M059J (cell line): Measurements from ENCODE around the gene PHETA1. TPM values are rescaled to one million over a fixed set of nuclear protein-coding genes. Genes with fewer than 3 reads are reported as not detected.

Experiments used
- DNase-seq: peaks from one replicate; pipeline ENCODE4 v3.0.0-alpha.2; 2012; ENCODE audit warnings: low read depth
- total RNA-seq: library from RNA; depleted of rRNA; stranded (reverse); fragments of >200 nt; shearing (Covaris generic); gene quantifications from 2 replicates; pipeline ENCODE4 v1.2.3, GENCODE V29; 2014; rRNA removed

The PHETA1 gene, protein sequence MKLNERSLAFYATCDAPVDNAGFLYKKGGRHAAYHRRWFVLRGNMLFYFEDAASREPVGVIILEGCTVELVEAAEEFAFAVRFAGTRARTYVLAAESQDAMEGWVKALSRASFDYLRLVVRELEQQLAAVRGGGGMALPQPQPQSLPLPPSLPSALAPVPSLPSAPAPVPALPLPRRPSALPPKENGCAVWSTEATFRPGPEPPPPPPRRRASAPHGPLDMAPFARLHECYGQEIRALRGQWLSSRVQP
- 2.3 and 3.9 TPM in 2 replicates for total RNA-seq

DNA sequence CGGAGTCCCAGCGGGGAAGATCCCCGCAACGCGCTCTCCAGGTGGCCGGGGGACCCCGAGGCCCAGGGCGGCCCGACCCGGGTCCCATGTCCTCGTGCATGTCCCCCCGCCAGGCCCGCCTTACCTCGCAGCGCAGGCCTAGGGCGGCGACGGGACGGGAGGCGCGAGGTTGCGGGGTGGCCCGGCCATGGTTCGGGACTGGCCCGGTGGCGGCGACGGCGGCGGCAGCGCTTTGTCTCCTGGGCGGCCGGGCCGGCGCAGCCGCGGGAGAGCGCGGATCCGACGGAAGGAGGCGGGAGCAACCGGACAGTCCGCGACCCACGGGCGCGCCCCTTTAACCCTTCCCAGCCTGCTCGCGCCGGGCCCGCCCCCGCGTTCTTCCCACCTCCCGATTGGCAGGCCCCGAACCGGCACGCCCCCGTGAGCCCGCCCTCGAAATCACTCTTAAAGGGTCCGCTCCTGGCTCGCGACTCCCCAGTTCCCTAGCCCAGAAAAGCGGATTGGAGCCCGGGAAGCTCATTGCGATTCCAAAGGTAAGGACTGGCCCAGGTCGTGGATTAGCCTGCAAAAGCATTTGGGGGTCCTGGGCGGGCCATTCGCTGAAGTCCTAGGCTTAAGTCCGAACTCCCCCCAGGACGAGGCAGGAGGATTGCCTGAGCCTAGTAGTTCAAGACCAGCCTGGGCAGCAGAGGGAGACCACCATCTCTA is at the start of gene PHETA1:
Gene PHETA1 (minus strand): TSS at position 308 of the 708 bp plus-strand sequence. CDS start 5,668 bp downstream, outside the sequence.
- peak; percentile 84 for DNase-seq

GRCh38 chr12:111418594-111418880 is 49.6 kb upstream of the PHETA1 start:
- DNase-seq, result no peak

GRCh38 chr12:111417784-111418593 is 49.1 kb upstream of the PHETA1 start:
- no peak for DNase-seq

DNA sequence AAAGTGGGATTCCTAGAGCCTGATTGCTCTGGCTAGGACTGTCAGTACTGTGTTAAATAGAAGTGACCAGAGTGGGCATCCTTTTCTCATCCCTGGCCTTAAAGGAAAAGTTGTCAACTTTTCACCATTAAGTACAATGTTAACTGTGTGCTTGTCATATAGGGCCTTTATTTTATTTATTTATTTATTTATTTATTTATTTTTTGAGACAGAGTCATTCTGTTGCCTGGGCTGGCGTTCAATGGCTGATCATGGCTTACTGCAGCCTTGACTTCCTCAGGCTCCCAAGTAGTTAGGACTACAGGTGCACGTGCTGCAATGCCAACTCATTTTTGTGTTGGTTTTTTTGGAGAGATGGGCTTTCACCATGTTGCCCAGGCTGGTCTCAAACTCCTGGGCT is 48.4 kb upstream of the PHETA1 start:
- no peak for DNase-seq

- DNase-seq, result no peak
Measured at GRCh38 chr12:111414711-111415252, 45.9 kb upstream of the PHETA1 start.

DNA sequence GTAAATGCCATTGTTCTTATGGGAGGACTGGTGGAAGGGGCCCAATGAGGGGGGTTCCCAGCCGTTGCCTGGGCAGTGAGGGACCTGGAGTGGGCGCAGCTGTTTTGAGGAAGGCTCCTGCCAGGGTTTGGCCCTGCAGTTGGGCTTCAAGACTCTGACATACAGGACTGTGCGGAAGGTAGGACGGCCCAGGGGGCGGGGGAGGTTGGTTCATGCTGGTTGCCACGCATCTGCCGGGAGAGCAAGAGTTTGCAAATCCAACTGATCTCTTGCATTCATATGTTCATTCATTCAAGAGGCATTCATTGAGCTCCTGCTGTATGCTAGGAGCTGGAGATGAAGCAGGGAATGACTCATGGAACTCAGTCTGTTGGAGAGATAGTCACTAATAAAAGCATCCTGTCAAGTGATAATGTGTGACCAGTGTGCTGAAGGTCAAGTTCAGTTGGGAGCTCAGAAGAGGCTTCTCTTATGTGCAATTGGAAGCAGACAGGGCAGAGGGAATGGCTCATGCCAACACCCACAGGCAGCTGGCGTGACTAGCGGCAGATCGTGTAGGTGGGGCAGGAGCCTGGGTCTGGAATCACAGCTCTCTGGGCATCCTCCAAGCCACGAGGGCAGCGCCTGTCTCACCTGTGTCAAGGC is 44.7 kb upstream of the PHETA1 start:
- peak; percentile 90 for DNase-seq

DNA sequence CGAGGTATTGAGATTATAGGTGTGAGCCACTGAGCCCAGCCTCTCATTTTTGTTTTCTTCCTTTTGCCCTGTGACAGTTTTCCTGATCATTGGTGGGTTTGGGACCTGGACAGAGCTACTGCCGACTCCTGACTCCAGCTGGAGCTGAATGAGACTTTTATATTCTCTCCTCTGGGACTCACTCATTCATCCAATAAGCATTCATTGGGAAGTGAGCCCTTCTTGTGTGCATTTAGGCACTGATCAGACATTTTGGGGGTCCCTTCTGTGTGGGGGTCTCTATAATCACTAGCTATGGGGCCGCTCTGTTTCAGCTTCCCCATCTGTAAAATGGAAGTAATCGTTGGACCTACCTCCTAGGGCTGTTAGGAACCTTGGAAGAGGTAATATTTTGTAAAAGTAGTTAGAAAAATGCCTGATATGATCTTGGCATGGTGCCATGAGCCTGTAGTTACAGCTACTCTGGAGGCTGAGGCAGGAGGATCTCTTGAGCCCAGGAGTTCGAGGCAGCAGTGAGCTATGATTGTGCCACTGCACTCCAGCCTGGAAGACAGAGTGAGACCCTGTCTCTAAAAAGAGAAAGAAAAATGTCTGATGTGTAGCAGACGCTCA is 44.0 kb upstream of the PHETA1 start:
- DNase-seq, result no peak

DNA sequence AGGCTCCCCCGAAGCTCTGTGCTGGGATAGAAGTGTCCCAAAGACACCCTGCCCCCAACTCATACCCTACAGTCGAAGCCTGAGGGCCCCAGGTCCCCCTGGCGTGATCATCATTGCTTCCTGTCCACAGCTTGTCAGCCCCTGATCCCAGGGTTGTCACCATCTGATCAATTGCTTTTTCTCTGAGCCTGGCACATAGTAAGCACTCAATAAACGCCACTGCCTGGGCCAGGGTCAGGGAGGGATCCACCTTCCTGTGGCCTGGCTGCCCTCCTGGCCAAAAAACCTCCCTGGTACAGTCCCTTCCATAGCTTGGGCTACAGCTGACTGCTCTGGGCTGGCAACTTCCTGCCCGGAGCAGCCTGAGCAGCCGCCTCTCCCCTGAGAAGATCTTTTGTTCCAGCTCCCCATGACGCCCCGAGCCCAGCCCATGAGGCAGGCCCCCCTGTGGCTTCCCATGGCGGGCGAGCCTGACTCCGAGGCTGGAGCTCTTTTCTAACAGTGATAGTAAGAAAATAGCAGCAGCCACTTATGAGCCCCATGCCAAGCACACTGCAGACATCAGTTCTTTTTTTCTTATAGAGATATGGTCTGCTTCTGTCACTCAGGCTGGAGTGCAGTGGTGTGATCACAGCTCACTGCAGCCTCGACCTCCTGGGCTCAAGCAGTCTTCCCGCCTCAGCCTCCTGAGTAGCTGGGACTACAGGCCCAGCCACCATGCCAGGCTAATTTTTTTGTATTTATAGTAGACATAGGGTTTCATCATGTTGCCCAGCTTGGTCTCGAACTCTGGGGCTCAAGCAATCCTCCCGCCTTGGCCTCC is 43.3 kb upstream of the PHETA1 start:
- peak; percentile 46 for DNase-seq

- peak; percentile 36 for DNase-seq
Measured at GRCh38 chr12:111411185-111411764, 42.4 kb upstream of the PHETA1 start.

DNA sequence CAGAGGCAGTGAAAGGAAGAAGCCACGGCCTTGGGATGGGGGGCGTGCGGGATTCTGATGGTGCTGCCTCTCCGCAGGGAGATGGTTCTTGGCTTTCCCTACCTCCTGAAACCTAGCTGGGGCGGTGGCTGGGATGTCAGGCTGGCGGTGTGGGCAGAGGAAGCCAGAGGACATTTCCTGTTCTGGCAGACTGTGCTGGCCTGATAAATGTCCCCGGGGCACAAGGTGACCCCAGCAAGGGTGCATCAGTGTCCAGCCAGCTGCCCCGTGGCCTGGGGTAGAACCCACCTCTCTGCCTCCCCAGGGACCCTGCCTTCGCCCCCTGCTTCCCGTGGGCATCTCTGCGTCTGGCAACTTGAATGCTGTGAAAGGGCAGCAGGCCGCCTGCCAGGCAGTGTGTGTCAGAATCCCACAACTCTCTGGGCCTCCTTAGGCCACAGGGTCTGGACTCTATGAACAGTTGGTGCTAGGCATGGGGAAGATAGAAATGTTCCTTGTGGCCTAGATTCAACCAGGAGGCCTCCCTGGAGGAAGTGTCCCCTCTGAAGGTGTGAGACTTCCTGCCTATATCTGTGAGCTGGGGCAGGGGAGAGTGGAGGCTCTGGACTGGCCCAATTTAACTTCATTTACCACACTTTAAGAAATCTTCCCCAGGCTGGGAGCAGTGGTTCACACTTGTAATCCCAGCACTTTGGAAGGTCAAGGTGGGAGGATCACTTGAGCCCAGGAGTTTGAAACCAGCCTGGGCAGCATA is 41.7 kb upstream of the PHETA1 start:
- DNase-seq, result peak; percentile 78

DNA sequence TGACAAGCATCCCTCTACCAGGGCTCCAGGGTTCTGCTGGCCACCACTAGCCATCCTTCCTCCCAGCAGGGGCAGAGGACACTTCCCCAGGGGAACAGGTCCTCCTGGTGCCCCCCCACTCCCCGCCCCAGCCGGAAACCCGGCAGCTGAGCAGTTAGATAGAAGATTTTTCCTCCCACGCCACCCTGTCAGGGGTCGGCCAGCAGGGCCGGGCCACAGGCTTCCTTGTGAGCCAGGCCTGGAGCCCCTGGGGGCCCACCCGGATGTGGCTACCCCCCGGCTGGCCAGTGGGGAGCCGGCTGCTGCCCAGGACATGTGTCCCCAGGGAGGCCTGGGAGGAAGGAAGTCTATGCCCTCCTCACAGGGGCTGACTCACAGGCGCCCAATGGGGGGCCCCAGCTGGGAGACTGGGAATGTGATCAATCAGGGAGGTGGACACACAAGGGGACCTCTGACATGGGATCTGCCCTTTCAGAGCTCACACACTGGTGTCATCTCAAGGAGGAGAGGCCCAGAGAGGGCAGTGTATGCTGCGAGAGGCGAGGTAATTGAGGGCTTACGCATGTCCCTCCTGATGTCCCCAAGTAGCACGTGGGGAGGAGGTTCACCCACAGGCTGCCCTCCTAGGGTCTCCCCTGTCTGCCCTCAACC is 41.0 kb upstream of the PHETA1 start:
- peak; percentile 91 for DNase-seq

- DNase-seq, result peak; percentile 86
Measured at GRCh38 chr12:111409403-111409779, 40.5 kb upstream of the PHETA1 start.

DNA sequence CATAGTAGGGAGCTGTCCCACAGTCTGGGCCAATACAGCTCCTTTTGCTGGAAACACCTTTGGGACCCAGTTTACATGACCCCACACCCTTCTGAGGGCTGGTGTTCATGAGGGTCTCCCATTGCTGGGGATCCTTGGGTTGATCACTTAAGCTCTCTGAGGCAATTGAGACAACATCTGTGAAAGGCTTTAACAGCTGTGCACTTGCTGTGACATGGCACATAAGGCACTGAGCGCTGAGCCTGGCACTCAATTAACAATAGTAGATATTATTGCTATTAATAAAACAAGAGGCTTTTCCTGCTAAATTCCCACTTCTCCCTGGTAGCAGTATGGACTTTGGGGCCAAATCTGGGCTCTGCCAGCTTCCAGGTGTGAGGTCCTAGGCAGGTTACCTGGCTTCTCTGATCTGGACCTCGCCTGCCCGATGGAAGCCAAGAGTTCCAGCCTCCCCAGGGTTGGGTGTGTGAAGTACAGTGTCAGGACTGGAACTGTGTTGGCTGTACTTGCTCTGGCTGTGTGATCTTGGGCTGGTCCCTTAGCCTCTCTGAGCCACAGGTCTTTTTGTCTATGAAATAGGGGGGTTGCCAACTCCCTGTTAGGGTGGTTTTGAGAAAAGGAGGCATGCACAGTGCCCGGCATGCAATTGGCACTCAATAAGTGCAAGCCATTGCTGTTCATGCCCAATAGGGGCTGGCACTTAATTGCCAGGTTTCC is 39.9 kb upstream of the PHETA1 start:
- DNase-seq, result no peak

DNA sequence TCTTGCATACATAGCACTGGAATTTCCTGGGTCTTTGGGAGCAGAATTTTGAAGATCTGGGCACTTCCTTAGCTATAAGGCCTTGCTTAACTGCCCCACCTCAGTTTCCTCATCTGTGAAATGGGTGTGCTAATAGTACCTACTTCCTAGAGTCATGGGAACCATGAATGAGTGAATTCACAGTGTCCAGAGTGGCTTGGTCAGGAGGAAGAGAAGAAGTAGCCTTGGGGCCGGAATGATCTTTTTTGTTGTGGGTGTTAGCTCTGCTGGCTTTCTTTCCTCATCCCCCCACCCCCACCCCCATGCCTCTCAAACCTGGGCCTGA is 39.2 kb upstream of the PHETA1 start:
- DNase-seq, result no peak

DNA sequence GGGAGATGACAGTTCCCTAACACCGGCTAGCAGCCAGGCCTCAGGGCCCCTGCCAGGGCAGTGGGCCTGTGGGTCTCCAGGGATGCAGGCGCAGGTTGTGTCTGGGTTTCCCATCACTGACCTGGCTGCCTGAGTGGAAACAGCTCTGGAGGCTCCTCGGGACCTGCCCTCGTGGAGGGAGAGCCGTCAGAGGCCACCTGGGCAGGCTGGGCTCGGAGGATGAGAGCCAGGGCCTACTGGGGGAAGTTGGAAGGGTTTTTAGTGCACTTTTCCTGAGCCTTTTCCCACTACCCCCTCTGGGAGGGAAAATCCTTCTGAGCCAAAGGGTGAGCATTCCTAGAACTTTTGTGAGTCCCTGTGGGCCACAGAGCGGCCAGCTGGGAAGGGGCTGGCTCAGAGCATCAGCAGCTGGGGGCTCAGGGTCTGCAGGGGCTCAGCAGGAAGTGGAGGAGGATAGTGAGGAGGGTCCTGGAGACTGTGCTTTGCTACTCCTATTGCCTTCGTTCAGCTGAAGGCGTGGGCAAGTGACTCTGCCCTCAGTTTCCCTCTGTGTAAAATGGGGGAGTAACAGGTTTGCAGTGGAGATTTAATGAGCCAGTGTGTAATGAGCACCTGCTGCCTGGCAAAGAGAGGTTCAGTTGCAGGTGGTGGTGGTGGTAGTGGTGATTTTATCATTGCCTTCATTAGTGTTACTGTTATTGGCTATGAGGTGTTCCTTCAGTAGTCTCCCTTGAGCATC is 38.7 kb upstream of the PHETA1 start:
- no peak for DNase-seq

DNA sequence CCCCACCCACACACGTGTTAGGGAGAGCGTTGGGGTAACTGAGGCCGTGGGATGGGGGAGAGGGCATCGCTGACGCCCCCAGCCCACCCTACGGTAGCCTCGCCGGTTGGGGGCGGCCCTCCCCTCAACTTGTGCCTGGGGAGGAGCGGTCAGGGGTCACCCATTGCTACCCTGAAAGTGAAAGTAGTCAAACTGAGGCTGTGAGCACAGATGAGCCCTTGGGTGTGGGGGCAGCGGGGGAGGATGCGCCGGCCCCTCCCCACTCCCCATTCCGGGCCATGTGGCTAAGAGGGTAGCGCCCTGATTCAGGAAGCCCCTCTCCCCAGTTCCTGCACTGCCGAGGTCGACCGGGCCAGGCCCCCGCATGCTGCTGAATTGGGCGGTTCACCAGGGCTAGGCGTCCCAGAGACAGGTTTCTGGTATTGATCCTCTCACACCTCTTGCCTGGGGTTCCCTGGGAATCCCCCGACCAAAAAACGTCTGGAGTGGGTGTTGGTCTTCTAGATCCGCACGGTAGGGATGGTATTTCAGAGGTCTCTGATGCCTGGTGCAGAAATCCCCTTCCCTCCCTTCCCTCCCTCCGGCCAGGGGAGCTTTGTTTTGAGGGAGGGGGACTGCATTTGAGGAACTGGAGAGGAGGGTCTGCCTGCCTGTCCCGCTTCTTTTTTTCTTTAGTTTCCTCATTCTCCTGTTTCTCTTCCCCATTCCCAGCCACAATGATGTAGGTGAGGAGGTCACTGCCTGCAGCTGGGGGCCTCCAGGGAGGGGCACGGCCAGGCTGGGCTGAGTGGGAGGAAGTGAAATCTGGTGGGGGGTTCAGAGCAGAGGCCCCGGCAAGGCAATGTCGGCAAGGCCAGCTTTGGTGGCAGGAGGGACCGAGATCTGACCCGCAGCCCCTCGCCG is 37.8 kb upstream of the PHETA1 start:
- DNase-seq, result no peak
